CD4-positive, alpha-beta T cell (primary cell): ENCODE data around the gene PGAP2. TPM values are rescaled to one million over a fixed set of nuclear protein-coding genes. Genes with fewer than 3 reads are reported as not detected.
A peak's percentile ranks its signal among the peaks of the same experiment; 100 is the strongest.

Source experiments
- ATAC-seq: fragments of 200-7000 bp; cut with Tn5 transposase; one replicate; pipeline ENCODE4 v1.10.0; 2022; ENCODE audit warnings: mild to moderate bottlenecking; ENCODE audit not compliant: poor library complexity
- CTCF ChIA-PET: fragments of 350-600 bp; sonication (Branson Sonifier 250); formaldehyde crosslinking; loops from one replicate; lab custom pipeline; 2021; ENCODE audit warnings: antibody characterized with exemption, inconsistent platforms; lab: Charles Lee
- POLR2A ChIA-PET: fragments of 350-600 bp; sonication (Branson Sonifier 250); formaldehyde crosslinking; loops from one replicate; lab custom pipeline; 2021; ENCODE audit warnings: antibody characterized with exemption, inconsistent platforms; lab: Charles Lee
- DNase-seq, 14 experiments: peaks; one replicate each; pipeline ENCODE4 v3.0.0-alpha.2; 2013 to 2020; ENCODE audit warnings: mixed read lengths in 2 of 14
- H3K27ac ChIP-seq, 2 donors: one replicate each; pipeline versions ENCODE4 v1.5.1 to v1.7.0; 2013; ENCODE audit warnings: low read length in 2 of 2, low read depth in 1 of 2, mild to moderate bottlenecking in 1 of 2
- H3K27me3 ChIP-seq, 2 experiments: 1 replicate in 1 of 2; 2 replicates in 1 of 2; pipeline versions ENCODE4 v1.6.1 to v1.7.0; 2013; ENCODE audit warnings: low read length in 2 of 2, control low read depth in 1 of 2, mild to moderate bottlenecking in 1 of 2, moderate library complexity in 1 of 2; ENCODE audit not compliant: insufficient read depth in 2 of 2, control insufficient read depth in 1 of 2
- H3K36me3 ChIP-seq: one replicate; pipeline ENCODE4 v1.6.1; 2013; ENCODE audit warnings: low read length, control low read depth; ENCODE audit not compliant: insufficient read depth
- H3K4me1 ChIP-seq: one replicate; pipeline ENCODE4 v1.6.1; 2013; ENCODE audit warnings: low read length, control low read depth; ENCODE audit not compliant: insufficient read depth
- H3K4me3 ChIP-seq: one replicate; pipeline ENCODE4 v1.5.1; 2013; ENCODE audit warnings: mild to moderate bottlenecking, low read length, moderate library complexity
- H3K9me3 ChIP-seq, 2 experiments: 1 replicate in 1 of 2; 2 replicates in 1 of 2; pipeline versions ENCODE4 v1.6.1 to v1.7.0; 2013; ENCODE audit warnings: low read length in 2 of 2, mild to moderate bottlenecking in 2 of 2, control low read depth in 1 of 2, moderate library complexity in 1 of 2; ENCODE audit not compliant: control insufficient read depth in 1 of 2, insufficient read depth in 1 of 2
- H3K27ac Mint-ChIP-seq: one replicate; pipeline ENCODE4 v1.8.0; 2020; ENCODE audit warnings: mixed read lengths
- H3K27me3 Mint-ChIP-seq: one replicate; pipeline ENCODE4 v1.8.0; 2021; ENCODE audit warnings: mixed read lengths
- H3K36me3 Mint-ChIP-seq: one replicate; pipeline ENCODE4 v1.8.0; 2021; ENCODE audit warnings: low read depth, mixed read lengths
- H3K4me1 Mint-ChIP-seq: one replicate; pipeline ENCODE4 v1.8.0; 2021; ENCODE audit warnings: low read depth, mixed read lengths
- H3K4me3 Mint-ChIP-seq: one replicate; pipeline ENCODE4 v1.8.0; 2020; ENCODE audit warnings: mild to moderate bottlenecking, mixed read lengths
- H3K9me3 Mint-ChIP-seq: one replicate; pipeline ENCODE4 v1.8.0; 2020; ENCODE audit warnings: mixed read lengths
- CTCF ChIP-seq: fragments of 200-600 bp; IDR thresholded peaks from one replicate; pipeline ENCODE4 v1.8.0; 2022; ENCODE audit warnings: antibody characterized with exemption, mild to moderate bottlenecking
- intact Hi-C, 2 experiments: fragments of 100-400 bp; cut with DNase I in 1 of 2; cut with micrococcal nuclease in 1 of 2; formaldehyde crosslinking; loops; one replicate each; pipeline versions ENCODE4 v1.15.1 to v1.9.0; 2023 to 2025; cut with DNase I, micrococcal nuclease
- total RNA-seq, 174 experiments: library from RNA in 2 of 174; stranded (reverse) in 2 of 174; gene quantifications; one replicate each; pipeline ENCODE4 v1.2.3 and lab custom pipeline; 2021 to 2026

The PGAP2 gene
- total RNA-seq, 2 experiments from 2014 or later, result 20.9 to 23.6 TPM

DNA sequence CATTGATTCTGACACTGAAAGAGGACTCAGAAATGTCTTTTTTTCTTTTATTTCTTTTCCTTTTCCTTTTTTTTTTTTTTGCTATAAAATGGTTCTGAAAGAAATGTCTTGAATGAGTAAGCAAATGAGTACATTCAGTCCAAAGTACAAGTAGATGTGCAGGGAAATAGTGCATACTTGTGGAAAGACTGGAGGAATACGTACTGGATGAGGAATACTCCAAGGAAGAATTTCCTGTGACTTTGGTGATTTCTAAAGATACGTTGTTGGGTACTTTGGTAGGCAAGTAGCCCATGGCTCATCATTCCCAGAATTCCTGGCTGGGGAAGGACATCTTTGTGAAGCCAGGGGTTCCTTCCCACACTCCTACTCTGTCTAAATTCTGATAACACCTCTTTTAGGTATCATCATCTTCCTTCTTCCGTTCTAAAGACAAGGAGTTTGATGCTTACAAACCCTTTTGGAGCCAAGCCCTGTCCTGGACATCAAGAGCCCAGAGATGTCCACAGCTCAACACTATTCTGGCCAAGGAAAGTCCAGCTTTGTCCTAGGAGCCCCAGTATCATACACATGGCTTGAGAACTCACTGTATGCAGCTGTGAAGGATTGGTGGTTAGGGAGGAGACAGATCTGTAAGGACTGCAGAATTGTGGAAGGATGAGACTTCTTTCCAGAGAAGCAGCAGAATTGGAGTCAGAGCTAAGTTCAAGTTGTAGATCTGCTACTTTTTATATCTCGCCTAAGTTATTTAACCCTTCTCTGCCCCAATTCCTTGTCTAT, 6.2 kb upstream of the PGAP2 start:
- no peak overlapping the region for H3K27ac ChIP-seq
- H3K4me3 ChIP-seq, result no peak overlapping the region
- peaks cover 12% of the 10 kb centered on the region for H3K4me1 ChIP-seq
- ATAC-seq (no peak), DNase-seq (no peak)
- TF ChIP-seq CTCF, result no peak
- H3K27me3 ChIP-seq, result no peaks in the 10 kb centered on the region
- ChIA-PET POLR2A (no interaction called here), CTCF (no interaction called here)
- intact Hi-C loops, result no loop called here
- no peaks in the 10 kb centered on the region for H3K9me3 ChIP-seq
- H3K27ac Mint-ChIP-seq, result no peak overlapping the region
- H3K4me1 Mint-ChIP-seq, result peaks cover 9% of the 10 kb centered on the region
- H3K4me3 Mint-ChIP-seq, result no peak overlapping the region
- H3K36me3 Mint-ChIP-seq, result peaks cover 8% of the 10 kb centered on the region
- no peaks in the 10 kb centered on the region for H3K36me3 ChIP-seq
- H3K27me3 Mint-ChIP-seq, result no peaks in the 10 kb centered on the region
- H3K9me3 Mint-ChIP-seq, result no peaks in the 10 kb centered on the region

DNA sequence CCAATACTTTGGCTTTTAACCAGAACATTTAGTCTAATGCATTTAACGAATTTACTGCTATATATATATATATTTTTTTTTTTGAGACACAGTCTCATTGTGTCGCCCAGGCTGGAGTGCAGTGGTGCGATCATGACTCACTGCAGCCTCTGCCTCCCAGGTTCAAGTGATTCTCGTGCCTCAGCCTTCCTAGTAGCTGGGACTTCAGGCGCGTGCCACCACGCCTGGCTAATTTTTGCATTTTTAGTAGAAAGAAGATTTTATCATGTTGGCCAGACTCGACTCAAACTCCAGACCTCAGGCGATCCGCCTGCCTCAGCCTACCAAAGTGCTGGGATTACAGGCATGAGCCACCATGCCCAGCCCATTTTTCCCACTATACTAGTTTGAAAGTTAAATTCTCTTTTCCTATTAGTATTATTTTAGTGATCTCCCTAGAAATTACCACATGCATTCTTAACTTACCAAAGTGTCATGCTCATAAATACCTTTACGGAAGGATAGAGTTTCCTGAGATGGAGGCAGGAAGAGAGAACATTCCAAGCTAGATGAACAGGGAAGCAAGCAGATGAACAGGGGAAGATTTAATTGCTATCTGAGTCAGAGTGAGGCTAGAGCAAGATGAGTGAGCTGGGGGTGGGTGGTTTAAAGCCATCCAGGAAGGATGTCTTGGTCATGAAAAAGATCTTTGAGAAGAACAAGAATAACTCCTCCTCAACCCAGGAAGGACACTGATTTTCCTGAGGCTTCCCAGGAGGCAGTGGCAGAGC, 4.4 kb upstream of the PGAP2 start:
- Histone ChIP-seq H3K4me1 (peaks cover 13% of the 10 kb centered on the region), H3K36me3 (no peaks in the 10 kb centered on the region), H3K27me3 (no peaks in the 10 kb centered on the region), H3K9me3 (no peaks in the 10 kb centered on the region), H3K4me3 (no peak overlapping the region), H3K27ac (no peak overlapping the region)
- H3K9me3 Mint-ChIP-seq, result no peaks in the 10 kb centered on the region
- ATAC-seq, result no peak
- no peak for TF ChIP-seq CTCF
- H3K36me3 Mint-ChIP-seq, result peaks cover 8% of the 10 kb centered on the region
- H3K4me1 Mint-ChIP-seq, result peaks cover 12% of the 10 kb centered on the region
- H3K27me3 Mint-ChIP-seq, result no peaks in the 10 kb centered on the region
- intact Hi-C loops, result no loop called here
- ChIA-PET POLR2A (interaction anchor here (0.6 to 1.2 kb wide), 2 partner anchors 38 to 284 kb away, joined by 3 to 5 read pairs; no protein-coding TSS in a partner anchor), CTCF (no interaction called here)
- H3K27ac Mint-ChIP-seq, result no peak overlapping the region
- no peak for DNase-seq
- no peak overlapping the region for H3K4me3 Mint-ChIP-seq

DNA sequence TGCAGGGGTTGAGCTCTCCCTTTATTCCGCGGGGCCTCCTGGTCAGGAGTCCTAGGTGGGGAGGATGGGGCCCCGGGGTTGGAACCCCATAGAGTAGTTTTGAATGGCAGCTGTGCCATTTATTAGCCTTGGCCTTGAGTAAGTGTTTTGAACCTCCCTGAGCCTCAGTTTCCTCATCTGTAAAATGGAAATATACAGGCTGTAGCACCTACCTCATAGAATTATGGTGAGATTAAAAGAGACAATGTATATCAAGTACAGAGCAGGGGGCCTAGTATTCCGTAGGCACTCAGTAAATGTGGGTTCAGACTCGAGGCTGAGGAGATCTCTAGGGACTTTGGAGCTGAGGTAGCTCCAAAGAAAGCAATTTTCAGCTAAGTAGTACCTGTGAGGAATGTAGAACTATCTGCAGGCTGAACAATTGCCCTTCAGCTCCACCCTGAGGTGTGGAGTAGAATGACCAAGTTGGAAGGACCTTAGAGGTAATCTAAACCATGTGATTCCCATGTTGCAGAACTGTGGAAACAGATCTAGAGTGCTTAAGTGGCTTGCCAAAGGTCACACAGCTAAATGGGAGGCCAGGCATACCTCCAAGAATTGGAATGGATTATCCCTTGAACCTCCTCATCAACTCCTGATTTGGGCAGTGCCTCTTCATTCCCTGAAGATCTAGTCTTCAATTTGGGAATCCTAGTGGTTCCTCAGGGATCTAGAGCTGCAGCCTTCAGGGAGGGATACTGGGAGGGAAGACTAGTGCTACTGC, 682 bp downstream of the PGAP2 start:
- intact Hi-C loops, result loop anchor here in 1 of 2 experiments (1.0 to 5.0 kb wide), 2 partner anchors 12 to 37 kb away; partner anchors contain the start of gene NUP98

More for the DNA sequence above, 682 bp downstream of the PGAP2 start:
- peaks cover 24% of the 10 kb centered on the region for H3K4me1 Mint-ChIP-seq
- Histone ChIP-seq H3K4me1 (peaks cover 21% of the 10 kb centered on the region), H3K36me3 (no peaks in the 10 kb centered on the region), H3K4me3 (peak overlapping the region; percentile 96), H3K27ac (no peak overlapping the region), H3K9me3 (no peaks in the 10 kb centered on the region), H3K27me3 (no peaks in the 10 kb centered on the region)
- no peaks in the 10 kb centered on the region for H3K9me3 Mint-ChIP-seq
- POLR2A ChIA-PET, result interaction anchor here (0.9 to 6.3 kb wide), 10 partner anchors 12 to 158 kb away, joined by 3 to 78 read pairs (median 7); partner anchors contain the start of genes NUP98, RHOG and STIM1
- peak; percentile 60 for TF ChIP-seq CTCF
- H3K27ac Mint-ChIP-seq, result peak overlapping the region; percentile 76
- CTCF ChIA-PET, result interaction anchor here (0.6 to 3.6 kb wide), 26 partner anchors 11 to 263 kb away, joined by 3 to 37 read pairs (median 4); partner anchors contain the start of genes NUP98, RHOG and STIM1
- peaks cover 9% of the 10 kb centered on the region for H3K36me3 Mint-ChIP-seq
- DNase-seq (peak in 12 of 14 experiments; percentile 24 to 81 (median 39)), ATAC-seq (peak; percentile 83)
- H3K27me3 Mint-ChIP-seq, result no peaks in the 10 kb centered on the region
- H3K4me3 Mint-ChIP-seq, result peak overlapping the region; percentile 94
